ENCODE measurements around the gene TOM1L2.
"Not testable (repeated sequence)": the region's sequence is repeated elsewhere in the genome, so short reads cannot be mapped to it uniquely, and the experiment has no call there.

TOM1L2 gene

GRCh38 chr17:17814162-17815061 lies 157.8 kb downstream of the TOM1L2 start:
- no peak for DNase-seq

- no peak for DNase-seq
Measured at GRCh38 chr17:17813725-17814095, 158.5 kb downstream of the TOM1L2 start.

DNA sequence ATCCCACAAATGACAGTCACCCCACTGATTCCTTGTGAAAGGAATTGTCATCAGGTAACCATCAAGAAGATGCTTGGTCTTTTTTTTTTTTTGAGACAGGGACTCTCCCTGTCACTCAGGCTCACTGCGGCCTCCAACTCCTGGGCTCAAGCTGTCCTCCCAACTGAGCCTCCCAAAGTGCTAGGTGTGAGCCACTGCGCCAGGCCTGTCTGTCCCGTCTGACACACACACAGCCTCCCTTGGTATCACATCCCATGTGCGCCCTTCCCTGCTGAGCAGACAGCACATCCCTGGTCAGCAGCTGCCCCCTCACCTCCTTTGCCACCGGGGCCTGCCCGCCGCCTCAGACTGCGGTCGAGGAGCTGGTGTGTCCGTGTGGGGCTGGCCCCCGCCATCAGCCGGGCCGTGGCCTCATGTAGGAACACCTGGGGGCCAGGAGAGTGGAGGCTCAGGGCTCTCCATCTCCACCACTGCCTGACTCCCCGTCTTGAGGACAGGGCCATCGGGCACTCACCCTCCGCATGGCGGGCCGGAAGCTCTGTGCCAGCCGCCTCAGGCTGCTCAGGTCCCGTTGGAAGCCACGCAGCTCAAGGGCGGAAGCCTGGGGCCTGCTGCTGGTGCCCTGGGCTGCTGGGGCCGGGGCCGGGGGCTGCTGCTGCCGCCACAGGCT lies 159.0 kb downstream of the TOM1L2 start:
- DNase-seq = no peak

DNA sequence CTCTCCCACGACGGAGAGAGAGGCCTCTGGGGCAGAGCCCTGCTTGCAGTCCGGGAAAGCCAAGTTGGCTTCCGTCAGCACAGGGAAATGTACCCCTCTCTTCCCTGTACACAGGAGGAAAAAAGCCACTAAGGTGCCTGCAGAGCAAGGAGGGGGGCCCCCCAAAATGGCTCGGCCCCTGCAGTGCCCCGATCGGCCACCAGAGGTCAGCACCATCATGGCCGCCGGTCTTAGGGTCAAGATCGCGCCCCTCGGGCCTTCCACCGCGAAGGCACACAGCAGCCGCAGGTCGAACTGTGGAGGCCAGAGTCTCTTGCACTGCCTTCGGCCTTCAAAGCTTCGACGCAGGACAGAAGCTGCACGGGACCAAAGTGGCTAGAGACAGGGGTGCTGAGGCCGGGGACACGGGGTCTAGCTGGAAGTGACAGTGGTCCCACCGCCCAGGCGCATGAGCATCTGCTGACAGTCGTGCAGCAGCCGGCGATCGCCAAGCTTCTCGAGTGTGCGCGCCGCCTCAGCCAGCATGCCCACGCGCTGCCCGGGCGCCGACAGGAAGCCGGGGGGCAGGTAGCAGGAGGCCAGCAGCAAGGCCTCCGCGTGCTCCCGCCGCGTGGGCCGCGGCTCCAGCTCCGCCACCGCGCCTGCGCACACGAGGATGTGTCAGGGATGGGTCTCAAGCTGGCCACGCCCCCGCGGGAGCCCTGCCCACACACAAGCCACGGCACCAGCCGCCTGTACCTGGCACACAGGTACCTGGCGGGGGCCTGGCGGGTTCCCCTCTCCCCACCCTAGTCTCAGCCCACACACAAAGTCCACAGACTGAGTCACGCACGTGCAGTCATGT lies 159.8 kb downstream of the TOM1L2 start:
- no peak for DNase-seq

DNA sequence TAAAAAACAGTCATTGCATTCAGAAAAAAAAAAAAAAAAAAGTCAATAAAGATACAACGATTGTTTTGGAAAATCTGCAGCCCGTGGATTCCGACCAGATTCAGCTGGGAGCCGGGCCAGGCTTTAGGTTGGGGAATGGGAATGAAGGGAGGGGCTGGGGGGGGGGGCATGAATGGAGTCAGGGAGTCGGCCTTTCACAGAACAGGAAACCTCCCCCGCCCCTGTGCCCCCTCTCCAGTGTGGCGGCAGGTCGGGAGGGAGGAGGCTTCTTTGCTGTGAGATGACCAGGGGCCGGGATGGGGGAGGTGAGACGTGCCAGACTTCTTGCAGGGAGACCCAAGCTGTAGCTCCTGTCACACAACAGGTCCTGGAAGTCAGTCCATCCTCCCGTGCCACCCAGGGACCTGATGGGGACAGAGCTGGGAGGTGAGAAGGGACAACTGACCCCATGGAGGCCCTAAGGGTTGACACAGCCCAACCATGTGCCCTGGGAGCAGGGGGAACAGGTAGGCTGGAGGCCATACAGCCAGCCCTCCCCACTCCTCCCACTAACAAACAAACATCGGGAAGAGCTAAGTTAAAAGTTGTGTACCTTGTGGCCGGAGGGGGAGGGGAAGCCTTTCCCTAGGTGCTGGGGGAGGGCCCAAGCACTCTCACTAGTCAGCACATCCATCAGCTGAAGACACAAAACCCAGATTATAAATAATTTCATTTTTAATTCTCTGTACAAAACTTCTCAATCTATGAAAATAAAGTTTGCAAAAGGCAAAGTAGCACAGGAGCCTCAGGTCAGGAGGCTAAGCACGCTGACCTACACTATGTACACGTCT lies 160.6 kb downstream of the TOM1L2 start:
- DNase-seq = no peak

DNA sequence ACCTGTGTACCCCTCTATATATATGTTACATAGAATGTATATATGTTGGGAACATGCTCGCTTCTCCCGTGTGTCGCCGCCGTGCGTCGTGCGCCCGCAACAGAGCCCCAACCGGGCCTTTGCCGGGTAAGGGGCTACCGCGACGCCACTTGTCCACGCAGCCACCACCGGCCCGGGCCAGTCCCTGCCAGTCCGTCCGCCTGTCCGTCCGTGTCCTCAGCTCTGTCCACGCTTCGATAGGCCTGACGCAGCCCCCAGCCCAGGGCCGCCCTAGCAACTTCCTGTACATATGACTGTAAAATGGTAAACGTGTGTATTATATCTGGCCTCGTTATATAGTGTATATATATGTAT lies 161.3 kb downstream of the TOM1L2 start:
- DNase-seq = no peak

- no peak for DNase-seq
Measured at GRCh38 chr17:17810084-17810894, 161.9 kb downstream of the TOM1L2 start.

DNA sequence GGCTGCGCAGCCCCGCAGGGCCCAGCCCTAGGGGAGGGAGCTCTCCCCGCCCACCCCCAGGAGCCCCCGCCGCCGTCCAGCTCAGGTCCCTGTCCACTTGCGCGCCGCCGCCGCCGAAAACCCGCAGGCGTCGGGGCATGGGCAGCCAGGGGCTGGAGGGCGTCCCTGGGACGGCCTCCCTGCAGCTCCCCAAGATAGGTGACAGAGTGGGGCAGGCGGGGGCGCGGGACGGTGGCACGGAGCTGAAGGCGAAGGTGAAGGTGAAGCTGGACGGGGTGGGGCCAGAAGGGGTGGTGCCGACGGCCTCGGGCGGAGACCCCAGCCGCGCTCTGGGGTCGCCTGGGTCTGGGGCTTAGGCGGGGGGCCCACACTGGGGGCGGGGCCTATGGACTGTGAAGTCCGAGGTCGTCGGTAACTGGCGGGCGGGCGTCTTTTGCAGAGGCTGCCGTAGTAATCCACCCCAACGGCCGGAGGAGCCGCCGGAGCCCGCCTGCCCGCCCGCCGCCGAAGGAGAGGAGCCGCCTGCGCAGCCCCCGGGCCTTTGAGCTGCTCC lies 162.6 kb downstream of the TOM1L2 start:
- DNase-seq = no peak

DNA sequence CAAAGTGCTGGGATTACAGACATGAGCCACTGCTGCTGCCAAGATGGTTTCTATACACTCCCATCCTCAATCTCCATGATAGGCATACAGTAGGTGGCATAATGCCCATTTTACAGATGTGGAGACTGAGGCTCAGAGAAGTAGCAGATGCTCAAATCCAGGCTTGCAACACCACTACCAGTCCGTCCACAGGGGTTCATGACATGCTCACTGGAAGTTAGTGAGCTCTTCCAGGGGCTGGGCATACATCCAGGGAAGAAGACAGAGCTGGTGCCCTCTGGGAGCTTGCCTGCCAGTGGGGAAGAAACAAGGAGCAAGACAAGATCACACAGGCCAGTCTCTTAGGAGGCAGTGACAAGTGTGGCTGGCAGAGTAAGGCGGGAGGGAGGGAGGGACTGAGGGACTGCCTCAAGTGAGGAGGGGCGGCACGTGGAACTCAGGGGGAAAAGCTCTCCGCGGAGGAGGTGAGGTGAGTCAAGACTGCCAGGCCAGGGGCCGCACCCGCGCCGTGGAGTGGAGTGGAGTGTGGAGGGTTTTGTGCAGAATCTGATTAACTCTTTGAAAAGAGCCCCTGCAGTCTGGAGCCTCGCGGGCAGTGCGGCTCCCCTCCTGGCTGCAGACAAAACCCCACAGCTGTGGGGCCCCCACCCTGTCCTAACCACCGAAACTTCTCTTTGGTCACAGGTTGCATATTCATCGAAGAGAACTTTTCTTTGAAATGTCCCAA lies 163.3 kb downstream of the TOM1L2 start:
- DNase-seq = no peak

GRCh38 chr17:17808200-17808599 lies 164.0 kb downstream of the TOM1L2 start:
- not testable (repeated sequence) for DNase-seq

- no peak for DNase-seq
Measured at GRCh38 chr17:17807440-17807839, 164.8 kb downstream of the TOM1L2 start.

GRCh38 chr17:17806611-17807274 lies 165.5 kb downstream of the TOM1L2 start:
- no peak for DNase-seq

DNA sequence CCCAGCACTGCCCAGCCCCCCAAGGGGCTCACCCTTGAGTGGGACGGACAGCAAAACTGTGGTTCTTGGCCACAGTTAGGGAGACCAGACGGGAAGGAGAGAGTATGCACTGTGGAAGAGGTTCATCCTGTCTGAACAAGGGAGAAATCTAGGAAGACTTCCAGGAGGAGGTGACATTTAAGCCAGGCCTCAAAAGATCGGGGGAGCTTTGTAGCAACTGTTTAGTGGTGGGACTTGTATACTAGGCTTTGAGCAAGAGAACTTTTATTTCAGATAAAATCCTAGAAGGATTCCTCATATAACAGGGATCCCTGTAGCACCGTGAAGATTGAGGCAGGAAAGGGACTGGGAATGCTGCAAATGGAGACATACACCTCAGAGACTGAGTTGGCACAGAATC lies 166.2 kb downstream of the TOM1L2 start:
- DNase-seq = no peak

GRCh38 chr17:17805575-17805974 lies 166.6 kb downstream of the TOM1L2 start:
- DNase-seq = no peak

DNA sequence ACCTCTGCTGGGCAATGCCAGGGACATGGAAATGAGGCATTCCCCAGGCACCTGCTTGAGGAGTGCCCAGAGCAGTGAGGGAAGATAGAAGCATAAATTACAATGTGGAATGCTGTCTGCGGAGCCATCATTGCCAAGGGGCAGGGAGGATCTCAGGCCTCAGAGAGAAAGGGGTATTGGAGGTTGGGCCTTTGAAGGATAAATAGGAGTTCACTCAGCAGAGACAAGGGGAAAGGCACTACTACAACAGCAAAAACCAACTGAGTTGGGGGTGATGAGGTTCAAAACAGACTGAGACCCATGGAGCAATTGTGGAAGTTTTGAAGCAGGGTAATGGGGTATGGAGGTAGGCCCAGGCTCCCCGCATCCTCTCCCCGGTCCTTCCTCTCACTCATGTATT lies 168.2 kb downstream of the TOM1L2 start:
- DNase-seq = no peak

DNA sequence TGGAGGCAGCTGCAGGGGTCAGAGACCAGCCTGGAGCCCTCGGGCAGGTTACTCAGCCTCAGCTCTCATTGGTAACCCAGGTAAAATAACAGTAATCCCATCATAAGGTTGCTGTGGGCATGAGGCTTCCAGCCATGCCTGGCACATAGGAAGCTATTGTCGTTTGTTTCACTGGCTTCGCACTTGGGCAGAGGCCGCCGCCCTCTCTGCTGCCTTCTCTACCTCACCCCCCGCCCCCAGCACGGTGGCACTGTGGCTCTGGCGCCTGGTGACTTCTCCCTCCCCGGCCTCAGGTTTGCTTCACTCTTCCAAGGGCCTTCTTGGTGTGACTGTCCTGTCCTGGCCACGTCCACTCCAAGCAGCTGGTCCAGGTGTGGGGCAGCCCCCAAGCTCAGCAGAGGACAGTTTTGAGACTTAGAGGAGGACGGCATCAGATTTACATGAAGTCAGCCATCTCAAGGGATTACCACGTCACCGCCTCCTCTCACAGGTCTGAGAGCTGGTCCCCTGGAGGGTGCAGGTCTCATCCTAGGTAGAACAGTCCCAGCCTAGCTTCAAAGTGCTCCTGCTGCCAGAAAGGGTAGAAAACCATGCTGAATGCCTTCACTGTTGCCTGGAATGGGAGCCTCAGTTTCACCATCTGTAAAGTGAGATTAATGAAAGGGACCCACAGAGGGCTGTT lies 170.3 kb downstream of the TOM1L2 start:
- DNase-seq = no peak

- DNase-seq = no peak
Measured at GRCh38 chr17:17800504-17801021, 171.6 kb downstream of the TOM1L2 start.

DNA sequence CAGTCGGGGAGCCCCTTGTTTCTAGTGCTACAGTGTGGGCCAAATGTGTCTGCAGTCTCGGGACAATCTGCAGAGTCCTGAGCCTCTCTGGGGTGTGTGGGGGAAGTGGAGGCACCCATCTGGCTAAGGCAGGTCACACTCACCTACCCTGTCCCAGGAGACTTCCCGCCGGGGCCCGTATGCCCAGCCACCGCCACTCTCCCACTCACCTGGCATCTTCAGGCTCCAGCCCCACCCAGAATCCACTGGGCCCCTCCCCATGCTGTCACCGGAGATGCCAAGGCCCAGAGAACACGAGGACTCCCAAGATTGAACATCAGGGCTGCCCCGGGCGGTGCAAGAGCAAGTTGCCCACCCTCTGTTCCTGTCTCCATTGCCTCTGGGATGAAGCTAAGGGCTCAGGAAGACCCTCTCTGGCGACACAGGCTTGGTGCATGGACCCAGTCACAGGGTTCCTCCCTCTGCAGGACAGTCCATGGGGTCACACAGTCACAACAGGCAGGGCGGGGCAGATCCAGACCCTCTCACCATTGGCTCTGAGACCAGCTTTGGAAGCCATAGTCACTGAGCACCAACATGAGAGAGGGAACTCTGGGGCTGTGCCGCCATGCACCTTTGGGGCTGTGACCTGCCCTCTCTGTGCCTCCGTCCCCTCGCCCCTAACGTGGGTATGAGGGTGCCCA lies 173.5 kb downstream of the TOM1L2 start:
- no peak for DNase-seq
